ENCODE data around the gene CDC34.

The CDC34 gene

GRCh38 chr19:498977-499623, 32.5 kb upstream of the CDC34 start:
- Histone ChIP-seq H3K4me3 (ENCODE audit: low read length) (no peak overlapping the region), H3K36me3 (ENCODE audit: insufficient read depth, low read length) (no peaks in the 10 kb centered on the region), H3K4me1 (ENCODE audit: control insufficient read depth, insufficient read depth, low read length) (no peaks in the 10 kb centered on the region), H3K9ac (ENCODE audit: low read depth, low read length) (no peak overlapping the region), H3K9me3 (replicated peaks; ENCODE audit: low read length) (no peaks in the 10 kb centered on the region), H3K4me2 (ENCODE audit: low read length) (no peak overlapping the region), H3K27me3 (ENCODE audit: control insufficient read depth, insufficient read depth, low read length) (peaks cover 19% of the 10 kb centered on the region)

- Histone ChIP-seq H3K27me3 (ENCODE audit: control insufficient read depth, insufficient read depth, low read length) (peaks cover 16% of the 10 kb centered on the region), H3K4me2 (ENCODE audit: low read length) (no peak overlapping the region), H3K4me3 (ENCODE audit: low read length) (no peak overlapping the region), H3K9me3 (replicated peaks; ENCODE audit: low read length) (no peaks in the 10 kb centered on the region), H3K36me3 (ENCODE audit: insufficient read depth, low read length) (no peaks in the 10 kb centered on the region), H3K4me1 (ENCODE audit: control insufficient read depth, insufficient read depth, low read length) (peaks cover 5% of the 10 kb centered on the region), H3K9ac (ENCODE audit: low read depth, low read length) (no peak overlapping the region)
Measured at GRCh38 chr19:501646-502045, 29.9 kb upstream of the CDC34 start.

- peaks cover 13% of the 10 kb centered on the region for H3K4me1 ChIP-seq (ENCODE audit: control insufficient read depth, insufficient read depth, low read length)
- H3K4me3 ChIP-seq (ENCODE audit: low read length): no peak overlapping the region
- no peaks in the 10 kb centered on the region for H3K36me3 ChIP-seq (ENCODE audit: insufficient read depth, low read length)
- H3K4me2 ChIP-seq (ENCODE audit: low read length): no peak overlapping the region
- H3K9me3 ChIP-seq (replicated peaks; ENCODE audit: low read length): no peaks in the 10 kb centered on the region
- no peaks in the 10 kb centered on the region for H3K27me3 ChIP-seq (ENCODE audit: control insufficient read depth, insufficient read depth, low read length)
- H3K9ac ChIP-seq (ENCODE audit: low read depth, low read length): no peak overlapping the region
Measured at GRCh38 chr19:504616-505015, 26.9 kb upstream of the CDC34 start.

GRCh38 chr19:506404-507285, 24.9 kb upstream of the CDC34 start:
- H3K4me2 ChIP-seq (ENCODE audit: low read length): peak overlapping the region; percentile 86
- peak overlapping the region; percentile 90 for H3K9ac ChIP-seq (ENCODE audit: low read depth, low read length)
- H3K4me1 ChIP-seq (ENCODE audit: control insufficient read depth, insufficient read depth, low read length): peaks cover 20% of the 10 kb centered on the region
- no peaks in the 10 kb centered on the region for H3K27me3 ChIP-seq (ENCODE audit: control insufficient read depth, insufficient read depth, low read length)
- H3K9me3 ChIP-seq (replicated peaks; ENCODE audit: low read length): no peaks in the 10 kb centered on the region
- peak overlapping the region; percentile 86 for H3K4me3 ChIP-seq (ENCODE audit: low read length)
- no peaks in the 10 kb centered on the region for H3K36me3 ChIP-seq (ENCODE audit: insufficient read depth, low read length)

GRCh38 chr19:507286-508203, 24.0 kb upstream of the CDC34 start, which contains the start of gene TPGS1:
Gene TPGS1 (plus strand): TSS chr19:507497. CDS start chr19:507507, 10 bp downstream.
- Histone ChIP-seq H3K9ac (ENCODE audit: low read depth, low read length) (peak within 1 kb of the TSS; percentile 90), H3K27me3 (ENCODE audit: control insufficient read depth, insufficient read depth, low read length) (no peaks in the 10 kb centered on the region), H3K4me2 (ENCODE audit: low read length) (peak within 1 kb of the TSS; percentile 86), H3K4me3 (ENCODE audit: low read length) (peak within 1 kb of the TSS; percentile 86), H3K36me3 (ENCODE audit: insufficient read depth, low read length) (no peaks in the 10 kb centered on the region), H3K4me1 (ENCODE audit: control insufficient read depth, insufficient read depth, low read length) (peaks cover 20% of the 10 kb centered on the region), H3K9me3 (replicated peaks; ENCODE audit: low read length) (no peaks in the 10 kb centered on the region)

GRCh38 chr19:508204-509150, 23.1 kb upstream of the CDC34 start:
- Histone ChIP-seq H3K9me3 (replicated peaks; ENCODE audit: low read length) (no peaks in the 10 kb centered on the region), H3K27me3 (ENCODE audit: control insufficient read depth, insufficient read depth, low read length) (no peaks in the 10 kb centered on the region), H3K36me3 (ENCODE audit: insufficient read depth, low read length) (peaks cover 3% of the 10 kb centered on the region), H3K4me1 (ENCODE audit: control insufficient read depth, insufficient read depth, low read length) (peaks cover 20% of the 10 kb centered on the region), H3K4me2 (ENCODE audit: low read length) (peak overlapping the region; percentile 86), H3K9ac (ENCODE audit: low read depth, low read length) (peak overlapping the region; percentile 90), H3K4me3 (ENCODE audit: low read length) (peak overlapping the region; percentile 86)

GRCh38 chr19:510606-511100, 20.9 kb upstream of the CDC34 start:
- Histone ChIP-seq H3K9me3 (replicated peaks; ENCODE audit: low read length) (no peaks in the 10 kb centered on the region), H3K36me3 (ENCODE audit: insufficient read depth, low read length) (peaks cover 8% of the 10 kb centered on the region), H3K9ac (ENCODE audit: low read depth, low read length) (no peak overlapping the region), H3K4me2 (ENCODE audit: low read length) (no peak overlapping the region), H3K27me3 (ENCODE audit: control insufficient read depth, insufficient read depth, low read length) (no peaks in the 10 kb centered on the region), H3K4me3 (ENCODE audit: low read length) (no peak overlapping the region), H3K4me1 (ENCODE audit: control insufficient read depth, insufficient read depth, low read length) (peaks cover 20% of the 10 kb centered on the region)

- no peaks in the 10 kb centered on the region for H3K9me3 ChIP-seq (replicated peaks; ENCODE audit: low read length)
- H3K9ac ChIP-seq (ENCODE audit: low read depth, low read length): no peak overlapping the region
- peaks cover 18% of the 10 kb centered on the region for H3K4me1 ChIP-seq (ENCODE audit: control insufficient read depth, insufficient read depth, low read length)
- no peaks in the 10 kb centered on the region for H3K27me3 ChIP-seq (ENCODE audit: control insufficient read depth, insufficient read depth, low read length)
- peaks cover 8% of the 10 kb centered on the region for H3K36me3 ChIP-seq (ENCODE audit: insufficient read depth, low read length)
- H3K4me3 ChIP-seq (ENCODE audit: low read length): no peak overlapping the region
- H3K4me2 ChIP-seq (ENCODE audit: low read length): no peak overlapping the region
Measured at GRCh38 chr19:511101-511851, 20.3 kb upstream of the CDC34 start.

GRCh38 chr19:512547-513365, 18.8 kb upstream of the CDC34 start:
- Histone ChIP-seq H3K36me3 (ENCODE audit: insufficient read depth, low read length) (peaks cover 8% of the 10 kb centered on the region), H3K4me1 (ENCODE audit: control insufficient read depth, insufficient read depth, low read length) (peaks cover 15% of the 10 kb centered on the region)

More at GRCh38 chr19:512547-513365, 18.8 kb upstream of the CDC34 start:
- H3K9ac ChIP-seq (ENCODE audit: low read depth, low read length): no peak overlapping the region
- H3K27me3 ChIP-seq (ENCODE audit: control insufficient read depth, insufficient read depth, low read length): no peaks in the 10 kb centered on the region
- no peaks in the 10 kb centered on the region for H3K9me3 ChIP-seq (replicated peaks; ENCODE audit: low read length)
- no peak overlapping the region for H3K4me3 ChIP-seq (ENCODE audit: low read length)
- no peak overlapping the region for H3K4me2 ChIP-seq (ENCODE audit: low read length)
